Right kidney (tissue), 1 donor: ENCODE results near the gene POU2AF2.
"Not testable (repeated sequence)": the region's sequence is repeated elsewhere in the genome, so short reads cannot be mapped to it uniquely, and the experiment has no call there.

Experiments used
- DNase-seq: peaks from one replicate; pipeline ENCODE4 v3.0.0-alpha.2; 2016

Gene POU2AF2

GRCh38 chr11:111303461-111303860, 57.9 kb downstream of the POU2AF2 start:
- DNase-seq, result no peak

GRCh38 chr11:111305162-111305802, 59.8 kb downstream of the POU2AF2 start:
- DNase-seq, result no peak

GRCh38 chr11:111305876-111306275, 60.4 kb downstream of the POU2AF2 start:
- no peak for DNase-seq

- DNase-seq, result no peak
Measured at GRCh38 chr11:111306321-111306720, 60.8 kb downstream of the POU2AF2 start.

- DNase-seq, result no peak
Measured at GRCh38 chr11:111307472-111308108, 62.1 kb downstream of the POU2AF2 start.

GRCh38 chr11:111308140-111308539, 62.6 kb downstream of the POU2AF2 start:
- no peak for DNase-seq

- DNase-seq, result no peak
Measured at GRCh38 chr11:111309215-111309915, 63.8 kb downstream of the POU2AF2 start.

- DNase-seq, result no peak
Measured at GRCh38 chr11:111310088-111310487, 64.6 kb downstream of the POU2AF2 start.

- no peak for DNase-seq
Measured at GRCh38 chr11:111310723-111311122, 65.2 kb downstream of the POU2AF2 start.

DNA sequence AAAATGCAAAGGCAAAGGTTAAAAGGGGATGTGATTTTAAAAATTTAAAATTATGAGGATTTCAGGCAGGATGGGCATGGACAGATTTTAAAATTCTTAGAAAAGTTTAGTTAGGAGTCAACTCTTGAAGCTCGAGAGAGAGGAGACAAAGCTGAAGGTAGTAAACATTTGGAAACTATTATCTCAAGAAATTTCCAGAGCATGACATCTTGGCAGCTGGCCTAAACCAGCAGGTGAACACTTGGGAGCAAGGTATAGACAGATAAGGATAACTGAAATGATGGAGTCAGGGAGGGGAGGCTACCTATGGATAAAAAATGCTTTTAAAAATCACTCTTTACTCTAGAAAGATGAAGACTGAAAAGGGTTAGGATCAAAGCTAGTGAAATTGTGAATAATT, 66.6 kb downstream of the POU2AF2 start:
- no peak for DNase-seq

DNA sequence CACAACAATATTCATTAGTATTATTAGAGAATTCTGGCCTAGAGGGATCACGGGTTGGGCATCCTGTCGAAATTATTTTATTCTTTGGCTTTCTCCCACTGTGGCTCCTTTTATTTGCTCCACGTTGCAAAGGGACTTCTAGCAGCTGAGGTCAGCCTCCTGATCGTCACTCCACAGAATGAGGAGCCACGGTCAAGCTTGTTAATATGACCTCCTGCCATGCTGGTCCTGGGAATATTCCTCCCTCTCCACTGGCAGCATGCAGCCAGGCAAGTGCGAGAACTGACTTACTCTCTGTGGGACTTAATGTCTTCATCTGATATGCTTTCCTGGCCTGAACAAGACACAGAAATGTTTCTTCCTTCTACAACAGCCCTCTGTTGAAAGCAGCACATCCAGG, 73.8 kb downstream of the POU2AF2 start:
- no peak for DNase-seq

- DNase-seq, result not testable (repeated sequence)
Measured at GRCh38 chr11:111320199-111320598, 74.7 kb downstream of the POU2AF2 start.

- peak; percentile 17 for DNase-seq
Measured at GRCh38 chr11:111320728-111321568, 75.4 kb downstream of the POU2AF2 start.

- DNase-seq, result no peak
Measured at GRCh38 chr11:111322534-111322933, 77.0 kb downstream of the POU2AF2 start.

DNA sequence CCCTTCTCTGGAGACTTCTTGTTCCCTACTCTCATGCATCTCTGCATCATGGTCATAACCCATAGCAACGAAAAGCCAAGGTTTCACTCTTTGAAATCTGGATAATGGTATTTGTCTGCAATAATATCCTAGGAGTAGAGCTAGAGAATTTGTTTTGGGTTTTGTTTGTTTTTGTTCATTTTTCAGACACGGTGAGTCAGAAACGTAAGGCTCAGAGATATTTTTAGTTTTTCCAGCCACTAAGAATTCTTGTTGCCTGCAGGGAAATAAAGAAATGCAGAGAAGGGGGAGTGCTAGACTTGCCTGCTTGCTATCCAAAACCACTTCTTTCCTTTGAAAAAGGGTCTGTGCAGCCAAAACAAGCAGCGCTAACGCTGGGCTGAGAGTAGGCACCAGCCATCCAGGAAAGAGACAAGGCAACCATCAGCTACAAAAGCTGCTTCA, 78.8 kb downstream of the POU2AF2 start:
- DNase-seq, result no peak

DNA sequence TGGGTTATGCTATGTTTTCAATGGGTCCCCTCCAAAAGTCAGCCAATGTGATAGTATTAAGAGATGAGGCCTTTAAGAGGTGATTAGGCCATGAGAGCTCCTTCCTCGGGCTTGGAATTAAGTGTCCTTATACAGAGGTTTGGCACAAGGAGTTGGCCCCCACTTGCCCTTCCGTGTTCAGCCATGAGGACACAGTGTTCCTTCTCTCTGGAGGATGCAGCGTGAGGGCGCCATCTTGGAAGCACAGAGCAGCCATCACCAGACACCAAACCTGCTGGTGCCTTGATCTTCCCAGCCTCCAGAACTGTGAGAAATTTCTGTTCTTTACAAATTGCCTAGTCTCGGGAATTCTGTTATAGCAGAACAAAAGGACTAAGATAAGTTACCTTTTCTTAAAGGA, 79.7 kb downstream of the POU2AF2 start:
- DNase-seq, result no peak

DNA sequence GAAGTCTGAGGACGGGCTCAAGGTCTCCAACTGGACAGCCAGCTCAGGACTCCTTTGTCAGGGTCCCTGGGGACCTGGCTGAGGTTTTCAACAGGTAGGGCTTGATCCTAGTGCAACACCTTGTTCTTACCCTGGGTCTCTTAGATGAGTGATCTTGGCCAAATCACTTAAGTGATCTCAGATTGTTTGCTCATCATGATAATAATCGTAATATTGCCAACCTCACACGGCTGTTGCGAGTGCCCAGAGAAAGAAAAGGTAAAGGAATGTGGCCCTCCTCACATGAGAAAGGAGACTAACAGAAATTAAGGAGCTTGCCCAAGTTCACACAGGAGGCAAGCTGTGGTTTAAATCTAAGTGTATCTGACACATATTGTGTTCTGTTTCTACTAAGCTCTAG, 81.3 kb downstream of the POU2AF2 start:
- no peak for DNase-seq

- DNase-seq, result no peak
Measured at GRCh38 chr11:111327908-111328624, 82.5 kb downstream of the POU2AF2 start.

GRCh38 chr11:111329306-111330204, 84.0 kb downstream of the POU2AF2 start:
- DNase-seq, result no peak

DNA sequence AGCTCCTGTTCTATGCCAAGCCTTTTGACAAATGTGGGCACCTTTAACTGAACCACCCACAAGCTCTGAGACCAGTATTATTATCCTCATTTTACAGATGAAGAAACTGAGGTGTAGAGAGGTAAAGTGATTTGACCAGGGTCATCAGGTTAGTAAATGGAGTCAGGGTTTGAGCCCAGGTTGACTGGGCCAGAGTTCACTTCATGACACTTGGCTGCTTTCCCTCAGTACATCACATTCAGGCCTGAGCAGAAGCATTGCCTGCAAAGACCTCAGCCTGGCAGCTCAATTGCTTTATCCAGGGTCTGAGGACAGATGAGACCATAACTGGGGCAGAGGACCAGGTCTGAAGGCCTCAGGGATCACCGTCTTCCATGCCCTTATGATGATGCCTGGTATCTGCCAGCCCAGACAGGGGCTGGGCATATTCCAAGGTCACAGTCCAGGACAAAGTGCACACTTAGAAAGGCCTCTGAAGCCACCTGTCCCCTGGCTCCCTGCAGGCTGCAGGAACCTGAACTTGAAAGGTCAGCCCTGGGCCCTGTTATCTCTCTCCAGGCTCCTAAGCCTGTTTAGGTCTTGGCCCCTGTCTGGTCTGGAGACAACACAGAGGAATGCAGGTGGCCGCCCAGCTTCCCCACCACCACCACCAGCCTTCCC, 84.8 kb downstream of the POU2AF2 start:
- DNase-seq, result no peak
